CD4-positive, alpha-beta memory T cell (primary cell): ENCODE measurements around the gene ATP5F1D. TPM values are rescaled to one million over a fixed set of nuclear protein-coding genes. Genes with fewer than 3 reads are reported as not detected.

ENCODE experiments used
- CTCF ChIA-PET: fragments of 350-600 bp; sonication (Branson Sonifier 250); formaldehyde crosslinking; loops from one replicate; lab custom pipeline; 2021; ENCODE audit warnings: inconsistent platforms; ENCODE audit not compliant: partially characterized antibody; lab: Charles Lee
- POLR2A ChIA-PET: fragments of 350-600 bp; sonication (Branson Sonifier 250); formaldehyde crosslinking; loops from one replicate; lab custom pipeline; 2021; ENCODE audit not compliant: partially characterized antibody; lab: Charles Lee
- DNase-seq, 5 donors: peaks; one replicate each; pipeline versions ENCODE4 v3.0.0 to v3.0.0-alpha.2; 2020 to 2022; ENCODE audit warnings: mixed read lengths in 1 of 5
- H3K27ac ChIP-seq: one replicate; pipeline ENCODE4 v1.7.0; 2013; ENCODE audit warnings: low read depth, low read length
- H3K27me3 ChIP-seq: 2 replicates; pipeline ENCODE4 v1.7.0; 2013; ENCODE audit warnings: mild to moderate bottlenecking, low read length, moderate library complexity; ENCODE audit not compliant: insufficient read depth
- H3K36me3 ChIP-seq: 2 replicates; pipeline ENCODE4 v1.7.0; 2013; ENCODE audit warnings: mild to moderate bottlenecking, low read length, moderate library complexity; ENCODE audit not compliant: insufficient read depth
- H3K4me1 ChIP-seq: 2 replicates; pipeline ENCODE4 v1.7.0; 2013; ENCODE audit warnings: mild to moderate bottlenecking, low read length, moderate library complexity; ENCODE audit not compliant: insufficient read depth
- H3K4me3 ChIP-seq, 2 donors: one replicate each; pipeline ENCODE4 v1.7.0; 2013; ENCODE audit warnings: low read length in 2 of 2, mild to moderate bottlenecking in 1 of 2
- H3K9me3 ChIP-seq, 2 donors: one replicate each; pipeline ENCODE4 v1.7.0; 2013; ENCODE audit warnings: low read length in 2 of 2, control low read depth in 1 of 2; ENCODE audit not compliant: control insufficient read depth in 1 of 2
- H3K27ac Mint-ChIP-seq, 7 donors: one replicate each; pipeline ENCODE4 v1.8.0; 2020 to 2021; ENCODE audit warnings: mixed read lengths in 7 of 7, mild to moderate bottlenecking in 6 of 7, inconsistent platforms in 3 of 7, moderate library complexity in 3 of 7
- H3K27me3 Mint-ChIP-seq, 2 donors: one replicate each; pipeline ENCODE4 v1.8.0; 2020 to 2021; ENCODE audit warnings: mixed read lengths in 2 of 2
- H3K36me3 Mint-ChIP-seq, 2 donors: one replicate each; pipeline ENCODE4 v1.8.0; 2020 to 2021; ENCODE audit warnings: mixed read lengths in 2 of 2, inconsistent platforms in 1 of 2, mild to moderate bottlenecking in 1 of 2
- H3K4me1 Mint-ChIP-seq, 4 donors: one replicate each; pipeline ENCODE4 v1.8.0; 2020 to 2021; ENCODE audit warnings: mixed read lengths in 4 of 4, mild to moderate bottlenecking in 1 of 4
- H3K4me3 Mint-ChIP-seq, 8 donors: one replicate each; pipeline ENCODE4 v1.8.0; 2020 to 2021; ENCODE audit warnings: mixed read lengths in 8 of 8, mild to moderate bottlenecking in 7 of 8, moderate library complexity in 6 of 8, inconsistent platforms in 3 of 8
- H3K9me3 Mint-ChIP-seq, 8 donors: one replicate each; pipeline ENCODE4 v1.8.0; 2020 to 2021; ENCODE audit warnings: mixed read lengths in 8 of 8, mild to moderate bottlenecking in 5 of 8, inconsistent platforms in 3 of 8, moderate library complexity in 1 of 8
- intact Hi-C: fragments of 100-400 bp; cut with micrococcal nuclease; formaldehyde crosslinking; loops from one replicate; pipeline ENCODE4 v1.15.1; 2023
- polyA plus RNA-seq, 2 donors: library from polyadenylated mRNA; unstranded; fragments of 300-500 nt; fragmentation: Illumina TruSeq; gene quantifications; one replicate each; pipeline ENCODE4 v1.2.3, GENCODE V29; 2021
- total RNA-seq, 2 experiments: library from RNA; stranded (reverse); gene quantifications; one replicate each; pipeline ENCODE4 v1.2.3, GENCODE V29; 2021

The ATP5F1D gene
- total and polyA plus RNA-seq, 4 experiments from 2014 or later: 105 to 243 (median 120) TPM

GRCh38 chr19:1225440-1226226 lies 15.9 kb upstream of the ATP5F1D start:
- ChIA-PET CTCF (interaction anchor here (0.5 kb wide), 1 partner anchor 659 kb away, joined by 3 read pairs; no protein-coding TSS in a partner anchor), POLR2A (interaction anchor here (1.4 kb wide), 1 partner anchor 44 kb away, joined by 6 read pairs; the partner anchor contains the start of gene CIRBP)
- Histone ChIP-seq H3K36me3 (peaks cover 13% of the 10 kb centered on the region), H3K27ac (no peak overlapping the region), H3K27me3 (no peaks in the 10 kb centered on the region), H3K4me3 (no peak overlapping the region), H3K4me1 (no peaks in the 10 kb centered on the region), H3K9me3 (no peaks in the 10 kb centered on the region)
- H3K27ac Mint-ChIP-seq: no peak overlapping the region
- DNase-seq: no peak
- no peaks in the 10 kb centered on the region for H3K27me3 Mint-ChIP-seq
- H3K4me3 Mint-ChIP-seq: no peak overlapping the region
- H3K4me1 Mint-ChIP-seq: no peaks in the 10 kb centered on the region
- H3K9me3 Mint-ChIP-seq: no peaks in the 10 kb centered on the region
- H3K36me3 Mint-ChIP-seq: peaks cover 0 to 8% of the 10 kb centered on the region in 2 donors
- intact Hi-C loops: no loop called here

GRCh38 chr19:1226227-1226518 lies 15.4 kb upstream of the ATP5F1D start:
- intact Hi-C loops: no loop called here
- POLR2A ChIA-PET: interaction anchor here (1.4 kb wide), 1 partner anchor 43 kb away, joined by 6 read pairs; the partner anchor contains the start of gene CIRBP
- Mint-ChIP-seq H3K36me3 (peaks cover 0 to 5% of the 10 kb centered on the region in 2 donors), H3K4me3 (no peak overlapping the region), H3K27ac (no peak overlapping the region), H3K9me3 (no peaks in the 10 kb centered on the region), H3K27me3 (no peaks in the 10 kb centered on the region), H3K4me1 (no peaks in the 10 kb centered on the region)
- H3K27ac ChIP-seq: no peak overlapping the region
- no peaks in the 10 kb centered on the region for H3K27me3 ChIP-seq
- H3K36me3 ChIP-seq: peaks cover 8% of the 10 kb centered on the region
- no peak for DNase-seq
- H3K4me1 ChIP-seq: no peaks in the 10 kb centered on the region
- H3K9me3 ChIP-seq: no peaks in the 10 kb centered on the region
- CTCF ChIA-PET: no interaction called here
- H3K4me3 ChIP-seq: no peak overlapping the region

GRCh38 chr19:1226522-1227303 lies 14.8 kb upstream of the ATP5F1D start:
- intact Hi-C loops: no loop called here
- H3K36me3 ChIP-seq: peaks cover 2% of the 10 kb centered on the region
- no peaks in the 10 kb centered on the region for H3K9me3 Mint-ChIP-seq
- no peaks in the 10 kb centered on the region for H3K9me3 ChIP-seq
- H3K27ac Mint-ChIP-seq: no peak overlapping the region
- H3K36me3 Mint-ChIP-seq: peaks cover 0 to 5% of the 10 kb centered on the region in 2 donors
- H3K4me3 ChIP-seq: no peak overlapping the region
- H3K4me3 Mint-ChIP-seq: no peak overlapping the region
- no peaks in the 10 kb centered on the region for H3K4me1 ChIP-seq
- H3K27me3 Mint-ChIP-seq: no peaks in the 10 kb centered on the region
- ChIA-PET CTCF (no interaction called here), POLR2A (no interaction called here)
- no peaks in the 10 kb centered on the region for H3K4me1 Mint-ChIP-seq
- no peaks in the 10 kb centered on the region for H3K27me3 ChIP-seq
- no peak overlapping the region for H3K27ac ChIP-seq
- no peak for DNase-seq

- POLR2A ChIA-PET: no interaction called here
- no peaks in the 10 kb centered on the region for H3K36me3 ChIP-seq
- Mint-ChIP-seq H3K27me3 (no peaks in the 10 kb centered on the region), H3K27ac (no peak overlapping the region), H3K4me1 (peaks cover 0 to 4% (median 0%) of the 10 kb centered on the region in 4 donors), H3K4me3 (no peak overlapping the region), H3K9me3 (no peaks in the 10 kb centered on the region), H3K36me3 (peaks cover 0 to 5% of the 10 kb centered on the region in 2 donors)
- DNase-seq: no peak
- CTCF ChIA-PET: no interaction called here
- no peak overlapping the region for H3K27ac ChIP-seq
- no peaks in the 10 kb centered on the region for H3K9me3 ChIP-seq
- intact Hi-C loops: no loop called here
- H3K4me3 ChIP-seq: no peak overlapping the region
- H3K27me3 ChIP-seq: no peaks in the 10 kb centered on the region
- no peaks in the 10 kb centered on the region for H3K4me1 ChIP-seq
Measured at GRCh38 chr19:1227304-1228054, 14.1 kb upstream of the ATP5F1D start.

GRCh38 chr19:1228161-1228957 lies 13.2 kb upstream of the ATP5F1D start:
- Histone ChIP-seq H3K36me3 (no peaks in the 10 kb centered on the region), H3K9me3 (no peaks in the 10 kb centered on the region), H3K27ac (no peak overlapping the region), H3K4me1 (no peaks in the 10 kb centered on the region), H3K4me3 (no peak overlapping the region), H3K27me3 (no peaks in the 10 kb centered on the region)
- no peak overlapping the region for H3K4me3 Mint-ChIP-seq
- no peaks in the 10 kb centered on the region for H3K9me3 Mint-ChIP-seq
- H3K4me1 Mint-ChIP-seq: peaks cover 0 to 4% (median 0%) of the 10 kb centered on the region in 4 donors
- peaks cover 0 to 3% of the 10 kb centered on the region in 2 donors for H3K36me3 Mint-ChIP-seq
- CTCF ChIA-PET: no interaction called here
- H3K27ac Mint-ChIP-seq: no peak overlapping the region
- DNase-seq: no peak
- intact Hi-C loops: no loop called here
- POLR2A ChIA-PET: no interaction called here
- no peaks in the 10 kb centered on the region for H3K27me3 Mint-ChIP-seq

- H3K36me3 ChIP-seq: no peaks in the 10 kb centered on the region
- Mint-ChIP-seq H3K36me3 (peaks cover 0 to 3% of the 10 kb centered on the region in 2 donors), H3K27me3 (no peaks in the 10 kb centered on the region), H3K27ac (no peak overlapping the region), H3K4me1 (peaks cover 0 to 4% (median 0%) of the 10 kb centered on the region in 4 donors), H3K4me3 (no peak overlapping the region), H3K9me3 (no peaks in the 10 kb centered on the region)
- no peak overlapping the region for H3K4me3 ChIP-seq
- ChIA-PET CTCF (no interaction called here), POLR2A (interaction anchor here (0.9 kb wide), 1 partner anchor 12 kb away, joined by 3 read pairs; the partner anchor contains the start of gene ATP5F1D)
- no peaks in the 10 kb centered on the region for H3K27me3 ChIP-seq
- H3K27ac ChIP-seq: no peak overlapping the region
- DNase-seq: no peak
- intact Hi-C loops: no loop called here
- H3K9me3 ChIP-seq: no peaks in the 10 kb centered on the region
- H3K4me1 ChIP-seq: no peaks in the 10 kb centered on the region
Measured at GRCh38 chr19:1229056-1229923, 12.3 kb upstream of the ATP5F1D start.
